Right kidney (tissue), 1 donor: Measurements from ENCODE around the gene MAP2K2.

ENCODE experiments used
- DNase-seq: peaks from one replicate; pipeline ENCODE4 v3.0.0-alpha.2; 2016

MAP2K2 gene

DNA sequence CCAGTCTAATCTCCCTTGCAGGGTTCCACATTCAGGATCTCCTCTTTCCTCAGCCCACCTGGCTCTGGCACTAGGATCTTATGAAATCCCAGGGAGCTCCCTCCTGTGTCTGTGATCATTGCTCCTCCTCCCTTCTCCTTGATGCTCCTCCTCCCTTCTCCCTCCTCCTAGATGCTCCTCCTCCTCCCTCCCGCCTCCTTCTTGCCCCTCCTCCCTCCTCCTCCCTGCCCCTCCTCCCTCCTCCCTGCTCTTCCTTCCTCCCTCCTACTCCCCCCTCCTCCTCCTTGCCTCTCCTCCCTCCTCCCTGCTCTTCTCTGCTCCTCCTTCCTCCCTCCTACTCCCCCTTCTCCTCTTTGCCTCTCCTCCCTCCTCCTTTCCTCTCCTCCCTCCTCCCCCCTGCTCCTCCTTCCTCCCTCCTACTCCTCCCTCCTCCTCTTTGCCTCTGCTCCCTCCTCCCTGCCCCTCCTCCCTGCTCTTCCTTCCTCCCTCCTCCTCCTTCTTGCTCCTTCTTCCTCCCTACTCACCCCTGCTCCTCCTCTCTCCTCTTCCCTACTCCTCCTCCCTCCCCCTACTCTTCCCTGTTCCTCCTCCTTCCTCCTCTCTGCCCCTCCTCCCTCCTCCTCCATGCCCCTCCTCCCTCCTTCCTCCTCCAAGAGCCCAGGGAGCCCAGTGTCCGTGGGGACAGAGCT is 42.3 kb downstream of the MAP2K2 start:
- no peak for DNase-seq

DNA sequence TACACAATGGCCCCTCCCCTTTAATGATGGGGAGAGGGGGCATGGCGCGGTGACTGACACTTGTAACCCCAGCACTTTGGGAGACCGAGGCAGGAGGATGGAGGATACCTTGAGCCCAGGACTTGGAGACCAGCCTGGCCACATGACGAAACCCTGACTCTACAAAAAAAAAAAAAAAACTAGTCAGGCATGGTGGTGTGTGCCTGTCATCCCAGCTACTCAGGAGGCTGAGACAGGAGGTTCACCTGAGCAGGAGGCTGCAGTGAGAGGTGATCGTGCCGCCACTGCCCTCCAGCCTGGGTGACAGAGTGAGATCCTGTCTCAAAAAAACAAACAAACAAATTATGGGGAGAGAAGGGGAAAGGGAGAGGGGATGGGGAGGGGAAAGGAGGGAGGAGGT is 43.4 kb downstream of the MAP2K2 start:
- DNase-seq: no peak

DNA sequence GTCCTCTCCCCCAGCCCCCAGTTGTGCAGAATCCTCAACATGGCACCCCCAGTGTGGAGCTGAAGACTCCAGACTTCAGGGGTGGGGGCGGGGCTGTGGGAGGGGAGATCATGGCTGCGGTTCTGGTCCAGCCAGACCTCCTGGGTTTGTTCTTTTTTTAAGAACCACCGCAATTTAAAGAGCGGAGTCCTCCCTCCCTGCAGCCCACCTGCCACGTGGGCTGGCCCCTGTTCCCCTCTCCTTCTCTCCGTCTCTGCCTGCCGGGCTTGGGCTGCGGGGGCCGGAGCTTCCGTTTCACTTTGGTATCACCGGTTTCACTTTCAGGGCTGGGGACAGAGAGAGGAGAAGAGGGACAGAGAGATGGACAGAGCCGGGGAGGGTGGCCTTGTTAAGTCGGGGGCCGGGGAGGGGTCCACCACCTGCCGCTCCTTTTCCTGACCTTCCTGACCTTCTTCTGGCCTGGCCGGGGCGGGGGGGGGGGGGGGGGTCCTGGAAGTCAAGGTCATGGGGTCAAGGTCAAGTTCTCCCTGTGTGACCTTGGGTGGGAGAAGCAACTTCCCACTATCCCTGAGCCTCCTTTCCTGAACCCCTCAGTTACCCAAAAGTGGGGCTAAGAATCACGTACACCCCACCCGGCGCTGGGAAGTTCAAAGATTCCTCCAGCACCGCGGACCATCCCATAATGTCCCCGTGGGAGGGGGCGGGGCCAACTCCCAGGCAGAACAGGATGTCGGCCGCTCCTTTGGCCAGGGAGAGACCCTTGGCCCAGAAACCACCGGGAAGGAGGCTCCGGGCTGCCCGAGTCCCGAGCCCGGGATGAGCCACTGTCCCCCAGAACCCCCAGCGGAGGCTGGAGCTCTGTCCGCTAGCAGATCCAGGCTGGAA is 45.9 kb downstream of the MAP2K2 start:
- peak; percentile 62 for DNase-seq

DNA sequence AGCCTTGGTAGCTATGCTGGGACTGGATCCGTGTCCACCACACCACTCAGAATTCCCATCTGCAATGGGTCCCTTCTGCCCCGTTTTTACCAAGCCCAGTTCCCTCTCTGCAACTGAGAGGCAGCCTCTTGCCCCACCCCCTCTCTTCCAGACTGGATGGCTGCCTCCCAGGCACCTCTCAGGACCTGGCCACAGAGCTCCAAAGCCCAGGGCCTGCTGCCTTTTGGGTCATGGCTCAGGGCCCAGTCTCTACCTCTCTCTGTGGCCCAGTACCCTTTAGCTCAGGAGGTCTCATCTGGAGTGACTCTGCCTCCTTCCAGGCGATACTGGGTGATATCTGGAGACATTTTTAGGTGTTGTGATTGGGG is 46.9 kb downstream of the MAP2K2 start:
- DNase-seq: no peak

DNA sequence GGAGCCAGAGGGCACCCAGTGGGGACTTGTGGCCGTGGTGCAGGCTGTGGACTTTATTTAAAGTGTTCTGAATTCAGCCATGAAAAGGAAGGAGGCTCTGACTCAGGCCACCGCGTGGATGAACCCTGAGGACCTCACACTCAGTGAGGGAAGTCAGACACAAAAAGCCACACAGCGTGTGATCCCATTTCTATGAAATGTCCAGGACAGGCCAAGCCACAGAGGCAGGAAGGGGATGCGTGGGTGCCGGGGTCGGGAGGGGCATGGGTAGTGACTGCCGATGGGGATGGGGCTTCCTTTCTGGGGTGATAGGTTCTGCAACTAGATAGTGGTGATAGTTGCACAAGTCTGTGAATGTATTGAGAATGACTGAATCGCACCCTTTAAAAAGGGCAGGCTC is 48.5 kb downstream of the MAP2K2 start:
- no peak for DNase-seq

DNA sequence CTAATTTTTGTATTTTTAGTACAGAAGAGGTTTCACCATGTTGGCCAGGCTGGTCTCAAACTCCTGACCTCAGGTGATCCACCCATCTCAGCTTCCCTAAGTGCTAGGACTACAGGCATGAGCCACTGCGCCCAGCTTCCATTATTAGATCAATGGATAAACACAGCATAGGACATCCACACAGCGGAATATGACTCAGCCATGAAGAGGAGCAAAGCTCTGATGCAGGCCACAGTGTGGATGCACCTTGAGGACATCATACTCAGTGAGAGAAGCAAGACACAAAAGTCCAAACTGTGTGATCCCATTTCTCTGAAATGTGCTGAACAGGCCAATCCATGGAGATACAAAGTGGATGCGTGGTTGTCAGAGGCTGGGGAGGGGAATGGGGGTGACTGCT is 52.3 kb downstream of the MAP2K2 start:
- DNase-seq: no peak

DNA sequence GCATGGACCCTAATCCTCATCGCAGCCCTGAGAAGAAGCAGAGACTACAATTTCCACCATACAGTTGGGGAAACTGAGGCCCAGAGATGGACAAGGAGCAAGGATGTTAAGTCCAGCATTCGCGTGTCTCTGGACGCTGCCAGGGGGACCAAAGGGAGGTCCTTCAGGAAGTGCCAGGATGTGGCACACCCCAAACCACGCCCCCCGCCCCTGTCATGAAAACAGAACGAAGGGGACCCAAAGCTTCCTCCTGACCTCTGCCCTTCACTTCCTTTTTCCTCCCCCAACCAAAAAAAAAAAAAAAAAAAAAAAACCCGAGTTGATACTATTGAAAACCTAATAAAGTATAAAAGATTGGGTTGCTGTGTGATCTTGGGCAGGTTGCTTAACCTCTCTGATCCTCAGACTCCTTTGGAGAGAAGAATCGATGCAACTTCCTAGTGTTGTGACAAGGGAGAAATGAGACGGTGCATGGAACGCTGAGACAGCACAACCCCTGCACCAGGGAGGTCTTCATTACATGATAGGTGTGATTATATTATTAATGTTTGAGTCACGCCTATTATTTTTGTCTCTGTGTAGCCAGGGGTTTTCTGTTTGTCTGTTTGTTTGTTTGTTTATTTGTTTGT is 54.5 kb downstream of the MAP2K2 start:
- DNase-seq: no peak

DNA sequence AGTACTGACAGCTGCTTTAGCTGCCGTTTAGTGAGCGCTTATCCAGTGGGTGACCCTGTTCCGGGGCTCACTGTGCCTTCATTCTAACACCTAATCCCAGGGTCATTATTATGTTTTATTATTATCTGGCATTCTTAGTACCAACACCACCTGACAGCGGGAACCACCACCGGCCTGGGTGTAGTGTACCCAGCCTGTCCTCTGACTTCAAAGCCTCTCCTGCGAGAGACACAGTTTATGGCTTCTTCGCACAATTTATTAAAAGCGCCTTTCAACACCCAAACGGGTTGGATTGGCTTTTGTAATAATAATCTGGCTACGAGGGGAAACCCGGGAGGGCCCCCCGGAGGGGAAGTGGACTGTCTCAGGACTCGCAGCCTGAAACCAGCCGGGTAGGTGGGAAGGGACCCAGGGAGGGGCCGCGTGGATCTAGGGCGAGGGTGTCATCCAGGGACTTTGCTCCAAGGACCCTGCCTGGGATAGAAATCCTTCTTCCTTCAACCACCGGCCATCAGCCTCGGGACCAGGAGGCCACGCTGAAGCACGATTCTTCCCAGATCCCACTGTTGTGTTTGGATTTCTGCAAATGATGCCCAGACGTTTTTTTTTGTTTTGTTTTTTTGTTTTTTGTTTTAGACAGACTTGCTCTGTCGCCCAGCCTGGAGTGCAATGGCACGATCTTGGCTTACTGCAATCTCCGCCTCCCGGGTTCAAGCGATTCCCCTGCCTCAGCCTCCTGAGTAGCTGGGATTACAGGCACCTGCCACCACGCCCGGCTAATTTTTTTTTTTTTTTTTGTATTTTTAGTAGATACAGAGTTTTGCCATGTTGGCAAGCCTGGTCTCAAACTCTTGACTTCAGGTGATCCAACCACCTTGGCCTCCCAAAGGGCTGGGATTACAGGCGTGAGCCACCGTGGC is 55.6 kb downstream of the MAP2K2 start:
- DNase-seq: no peak

DNA sequence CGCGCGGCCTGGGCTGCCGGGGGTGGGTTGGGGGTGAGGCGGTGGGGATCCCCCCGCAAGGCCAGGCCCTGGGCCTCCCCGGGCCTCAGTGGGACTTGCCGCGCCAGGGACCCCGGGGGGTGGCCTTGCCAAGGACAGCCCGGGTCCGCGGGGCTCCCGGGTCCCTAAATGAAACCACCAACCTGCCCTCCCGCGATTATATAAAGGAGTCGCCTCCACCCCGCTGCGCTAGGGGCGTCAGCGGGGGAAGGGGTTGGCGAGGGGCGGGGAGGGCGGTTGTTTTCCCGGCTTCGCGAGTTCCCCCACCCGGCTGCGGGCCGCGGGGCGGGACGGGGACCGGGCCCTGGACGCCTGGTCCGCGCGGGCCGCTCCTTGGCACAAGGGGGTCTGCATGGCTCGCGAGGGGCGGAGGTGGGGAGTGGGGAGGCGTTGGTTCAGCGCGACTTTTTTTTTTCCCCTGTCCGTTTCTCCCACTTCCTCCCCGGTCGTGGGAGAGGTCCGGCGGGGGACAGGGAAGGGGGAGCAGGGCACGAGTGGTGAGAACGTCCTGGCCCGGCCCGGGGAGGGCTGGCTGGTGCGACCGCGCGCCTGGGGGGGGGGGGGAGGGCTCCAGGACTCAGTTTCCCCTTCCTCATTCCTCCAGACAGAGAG is 56.4 kb downstream of the MAP2K2 start:
- no peak for DNase-seq

DNA sequence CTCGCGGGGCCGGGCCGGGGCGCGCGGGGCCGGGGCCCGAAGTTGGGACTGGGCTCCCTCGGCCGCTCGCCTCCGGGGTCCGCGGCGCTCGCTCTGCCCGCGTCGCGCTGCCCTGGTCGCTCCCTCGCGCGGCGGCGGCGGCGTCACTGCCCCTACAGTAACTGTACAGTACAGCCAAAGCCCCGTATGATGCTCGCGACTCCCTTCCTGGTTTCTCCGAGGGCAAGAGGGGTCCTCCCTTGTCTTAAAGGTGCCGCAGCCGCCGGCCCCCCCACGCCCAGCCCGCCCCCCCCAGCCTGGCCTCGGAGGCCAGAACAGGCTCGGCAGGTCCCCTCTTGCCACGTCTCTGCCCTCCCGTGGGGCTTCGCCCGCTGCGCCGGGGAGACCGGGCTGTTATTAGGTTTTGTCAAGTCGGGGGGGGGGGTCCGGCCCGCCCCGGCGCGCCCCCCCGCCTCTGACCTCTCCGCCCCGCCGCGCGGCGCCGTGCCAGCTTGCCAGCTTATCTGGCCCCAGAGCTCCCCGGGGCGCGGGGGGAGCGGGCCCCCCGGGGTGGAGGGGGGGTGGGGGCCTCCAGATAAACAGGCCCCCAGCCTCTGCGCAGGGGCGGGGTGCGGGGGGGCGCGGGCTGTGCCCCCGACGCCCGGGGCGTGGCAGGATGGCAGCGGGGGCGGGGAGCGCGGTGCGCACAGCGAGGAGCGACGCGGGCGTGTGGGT is 57.1 kb downstream of the MAP2K2 start, which contains the start of gene ZBTB7A:
Gene ZBTB7A, minus strand, starts transcription at position 218 of the 714 bp plus-strand sequence. CDS start 11,667 bp downstream, outside the sequence.
- peak; percentile 70 for DNase-seq

DNA sequence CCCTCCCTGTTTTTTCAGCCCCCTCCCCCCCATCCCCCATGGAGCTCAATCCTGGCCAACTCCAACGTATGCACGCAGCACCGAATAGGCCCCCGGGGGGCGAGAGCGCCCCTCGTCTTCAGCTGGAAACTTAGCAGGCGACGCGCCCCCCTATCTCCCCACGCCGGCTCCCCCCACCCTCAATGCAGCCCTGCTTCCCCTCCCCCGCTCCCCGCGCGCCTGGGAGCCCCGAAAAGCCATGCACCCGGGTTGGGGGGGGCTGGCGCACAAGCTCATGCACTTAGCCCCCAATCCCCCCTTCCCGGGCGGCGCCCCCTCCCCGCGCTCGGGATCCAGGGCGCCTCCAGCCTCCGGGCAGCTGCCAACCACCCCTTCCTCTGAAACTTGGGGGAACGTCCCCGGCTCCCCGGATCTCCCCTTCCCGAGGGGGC is 57.7 kb downstream of the MAP2K2 start:
- DNase-seq: no peak

DNA sequence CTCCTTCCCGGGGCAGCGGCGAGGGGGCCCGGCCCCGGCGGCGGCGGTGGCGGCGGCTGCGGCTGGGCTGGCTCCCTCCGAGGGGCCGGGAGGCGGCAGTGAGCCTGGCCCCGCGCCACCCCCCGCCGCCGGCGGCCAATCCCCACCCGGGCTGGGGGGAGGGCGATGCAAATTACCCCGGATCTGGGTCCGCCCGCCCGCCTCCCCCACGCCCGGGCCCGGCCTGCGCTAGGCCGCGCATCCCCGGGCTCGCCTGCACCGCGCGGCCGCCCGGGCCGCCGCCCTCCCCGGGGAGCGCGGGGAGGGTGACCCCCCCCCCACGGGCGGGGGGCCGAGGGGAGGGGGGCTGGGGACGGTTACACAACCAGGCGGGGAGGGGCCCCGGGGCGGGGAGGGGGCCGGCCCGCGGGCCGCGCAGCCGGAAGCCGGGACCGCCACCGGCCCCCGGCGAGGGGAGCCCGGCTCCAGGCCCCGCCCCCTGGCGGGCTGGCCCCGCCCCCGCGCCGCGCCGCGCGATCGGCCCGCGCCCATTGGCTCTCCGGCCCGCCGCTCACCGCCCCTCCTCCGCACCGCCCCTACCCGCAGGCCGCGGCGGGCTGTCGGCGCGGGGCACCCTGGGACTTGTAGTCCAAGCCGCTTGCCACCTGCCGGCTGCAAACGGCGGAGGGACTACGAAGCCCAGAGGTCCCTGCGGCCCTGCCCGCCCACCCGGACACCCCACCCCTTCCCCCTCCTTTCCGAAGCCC is 58.3 kb downstream of the MAP2K2 start:
- peak; percentile 66 for DNase-seq

DNA sequence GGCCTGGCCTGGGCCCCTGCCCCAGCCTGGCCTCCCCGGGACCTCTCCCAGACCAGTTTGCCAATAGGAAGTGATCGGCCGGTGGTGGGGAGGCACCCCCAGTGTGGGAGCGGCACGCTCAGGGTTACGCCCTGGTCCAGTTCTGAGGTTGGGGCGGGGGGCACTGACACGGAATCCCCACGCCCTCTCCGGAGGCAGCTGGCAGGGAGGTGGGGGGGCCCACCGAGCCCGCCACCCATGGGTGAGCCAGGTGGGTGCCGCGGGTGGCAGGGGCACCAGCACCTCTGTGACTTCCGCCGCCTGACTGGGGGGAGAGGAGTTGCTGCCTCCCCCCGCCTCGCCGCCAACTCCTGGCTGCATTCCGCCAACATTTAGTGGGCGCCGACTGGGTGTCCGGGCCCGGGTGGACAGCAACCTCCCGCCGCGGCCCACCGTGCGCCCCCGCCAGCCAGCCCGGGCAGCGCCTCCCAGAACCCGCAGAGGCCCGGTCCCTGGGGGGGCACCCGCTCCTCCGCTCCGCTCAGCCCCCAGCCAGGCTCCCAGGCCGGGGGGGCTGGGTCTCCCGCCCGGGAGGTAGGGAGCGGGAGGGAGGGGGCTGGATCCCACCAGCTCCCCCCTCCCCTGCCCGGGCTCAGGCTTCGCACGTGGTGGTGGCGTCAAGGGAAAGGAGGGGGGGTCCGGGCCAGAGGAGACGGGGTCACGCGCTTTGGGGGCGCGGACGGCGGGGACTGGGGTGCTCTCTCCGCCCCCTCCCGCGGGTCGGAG is 59.2 kb downstream of the MAP2K2 start:
- peak; percentile 67 for DNase-seq

DNA sequence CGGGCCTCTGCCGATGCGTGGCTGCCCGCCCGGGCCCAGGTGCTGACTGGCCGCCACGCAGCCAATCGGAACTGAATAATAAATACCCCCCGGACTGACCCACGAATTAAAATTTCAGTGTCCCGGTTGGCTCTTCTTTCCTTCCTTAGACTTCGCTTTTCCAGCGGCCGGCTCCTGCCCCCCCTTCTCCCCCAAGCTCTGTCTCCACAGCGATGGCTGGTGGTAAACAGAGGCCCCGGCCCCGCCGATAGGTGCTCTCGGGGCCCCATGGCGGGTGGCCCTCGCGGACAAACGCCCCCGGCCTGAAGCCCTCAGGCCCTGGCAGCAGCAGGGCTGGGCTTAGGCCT is 59.8 kb downstream of the MAP2K2 start:
- DNase-seq: no peak

DNA sequence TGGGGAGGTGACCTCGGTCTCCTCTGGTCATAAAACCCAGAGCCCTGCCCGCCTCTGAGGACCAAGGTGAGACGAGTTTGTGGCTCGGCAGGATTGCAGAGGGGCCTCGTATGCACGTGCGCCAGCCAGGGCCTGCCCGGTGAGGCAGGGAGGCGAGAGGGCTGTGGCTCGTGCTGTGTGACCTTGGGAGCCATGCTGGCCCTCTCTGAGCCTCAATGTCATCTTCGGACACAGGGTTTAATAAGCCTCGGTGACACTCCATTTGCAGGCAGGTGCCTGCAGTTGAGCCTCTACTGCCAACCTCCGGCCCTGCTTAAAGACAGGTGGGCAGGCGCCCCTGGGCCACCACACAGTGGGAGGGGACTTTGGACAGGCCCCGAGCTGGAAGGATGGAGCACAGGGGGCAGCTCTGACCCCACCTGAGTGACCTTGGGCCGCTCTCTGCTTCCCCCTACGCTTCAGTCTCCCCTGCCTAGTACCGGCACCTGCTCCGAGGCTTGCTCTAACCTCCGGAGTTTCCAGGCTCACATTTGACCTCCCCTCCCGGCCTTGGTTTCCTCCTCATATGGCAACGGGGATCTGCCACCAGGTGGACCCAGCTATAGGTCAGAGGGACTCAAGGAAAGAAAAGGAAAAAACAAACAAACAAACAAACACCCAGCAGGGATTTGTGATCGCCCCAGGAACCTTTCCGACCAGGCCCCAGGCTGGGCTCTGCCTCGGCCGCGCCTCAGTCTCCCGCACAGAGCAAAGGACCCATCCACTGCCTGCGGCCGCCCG is 60.4 kb downstream of the MAP2K2 start:
- DNase-seq: peak; percentile 53

DNA sequence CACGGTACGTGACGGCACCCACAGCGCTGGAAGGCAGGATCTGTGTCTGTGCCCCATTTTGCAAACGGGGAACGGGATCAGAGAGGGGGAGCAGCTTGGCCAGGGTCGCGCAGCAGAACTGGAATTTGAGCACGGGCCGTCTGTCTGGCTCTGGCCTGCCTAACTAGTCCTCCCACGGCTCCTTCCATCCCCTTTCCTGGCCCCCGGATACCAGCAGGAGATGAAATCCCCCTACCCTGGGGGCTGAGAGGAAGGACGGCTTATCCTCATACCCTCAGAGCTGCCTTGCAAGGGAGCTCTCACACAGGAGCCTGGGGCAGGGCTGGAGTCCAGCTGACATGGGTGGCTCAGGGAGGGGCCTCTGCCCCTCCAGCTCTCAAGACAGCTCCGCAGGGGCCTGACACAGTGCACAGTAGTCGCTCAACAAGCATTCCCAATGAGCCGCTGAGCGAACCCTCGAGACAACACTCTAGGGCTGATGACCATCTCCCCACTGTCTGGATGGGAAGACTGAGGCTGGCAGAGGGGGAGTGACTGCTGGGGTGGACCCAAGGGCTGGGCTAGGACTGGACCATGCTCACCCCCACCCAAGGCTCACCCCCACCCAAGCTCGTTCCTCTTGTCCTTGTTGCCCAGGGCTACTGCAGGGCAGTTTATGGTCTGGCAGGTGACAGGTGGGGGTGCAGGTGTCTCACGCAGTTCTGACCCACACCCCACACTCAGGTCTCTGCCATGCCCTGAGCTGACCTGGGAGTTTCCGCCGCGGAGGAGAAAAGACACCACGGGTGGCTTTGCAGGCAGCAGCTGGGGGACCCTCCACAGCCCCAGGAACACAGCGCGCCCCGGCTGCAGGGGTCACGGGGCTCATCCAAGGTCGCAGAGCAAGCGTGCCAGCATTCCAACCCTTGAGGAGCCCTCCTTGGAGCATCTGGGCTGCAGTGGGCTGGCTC is 61.2 kb downstream of the MAP2K2 start:
- no peak for DNase-seq

DNA sequence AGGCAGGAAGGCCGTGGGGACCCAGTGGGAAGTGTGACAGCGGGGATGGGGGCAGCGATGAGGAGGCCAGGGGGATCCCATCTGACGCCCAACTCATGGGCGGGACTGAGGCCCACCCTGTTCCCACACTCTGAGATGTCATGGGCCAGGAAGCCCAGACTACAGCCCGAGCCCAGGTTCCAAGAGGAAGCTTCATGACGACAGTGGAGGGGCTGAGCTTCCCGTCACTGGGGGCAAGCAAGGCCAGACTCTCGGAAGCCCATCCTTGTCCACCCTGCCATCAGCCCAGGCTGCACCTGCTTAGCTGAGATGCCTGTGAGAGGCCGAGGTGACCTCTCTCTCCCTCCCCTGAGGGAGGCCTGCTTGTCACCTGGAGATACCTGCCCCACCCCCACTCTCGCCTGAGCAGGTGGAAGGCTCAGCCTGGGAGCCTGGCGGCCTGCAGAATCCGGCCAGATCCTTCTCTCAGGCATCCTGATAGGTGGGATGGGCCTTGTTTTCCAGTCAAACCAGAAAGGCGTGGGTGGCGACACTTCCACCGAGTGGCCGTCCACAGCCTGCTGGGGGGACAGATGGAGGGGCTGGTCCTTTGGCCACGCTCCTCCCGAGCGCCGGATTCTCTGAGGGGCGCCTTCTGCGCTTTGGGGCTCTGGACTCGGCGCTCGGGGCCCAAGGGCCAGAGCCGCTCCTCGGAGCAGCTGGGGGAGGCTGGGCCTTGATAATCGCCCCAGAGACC is 62.1 kb downstream of the MAP2K2 start:
- no peak for DNase-seq
